HG03095 (cell line): ENCODE measurements around the gene IFNG-AS1.

Experiments
- ATAC-seq: cut with Tn5 transposase; IDR thresholded peaks from one replicate; pipeline ENCODE4 v1.9.1; 2021; ENCODE audit warnings: moderate library complexity; ENCODE audit not compliant: unreplicated experiment

IFNG-AS1 gene

DNA sequence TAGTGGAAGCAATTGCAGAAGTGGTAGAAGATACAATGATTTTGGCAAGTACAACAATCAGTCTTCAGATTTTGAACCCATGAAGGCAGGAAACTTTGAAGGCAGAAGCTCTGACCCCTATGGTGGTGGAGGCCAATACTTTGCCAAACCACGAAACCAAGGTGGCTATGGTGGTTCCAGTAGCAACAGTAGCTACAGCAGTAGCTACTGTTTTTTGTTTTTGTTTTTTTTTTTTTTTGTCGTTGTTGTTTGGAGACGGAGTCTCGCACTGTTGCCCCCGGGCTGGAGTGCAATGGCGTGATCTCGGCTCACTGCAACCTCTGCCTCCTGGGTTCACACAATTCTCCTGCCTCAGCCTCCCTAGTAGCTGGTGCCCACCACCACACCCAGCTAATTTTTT is 47.4 kb downstream of the IFNG-AS1 start:
- ATAC-seq = no peak

DNA sequence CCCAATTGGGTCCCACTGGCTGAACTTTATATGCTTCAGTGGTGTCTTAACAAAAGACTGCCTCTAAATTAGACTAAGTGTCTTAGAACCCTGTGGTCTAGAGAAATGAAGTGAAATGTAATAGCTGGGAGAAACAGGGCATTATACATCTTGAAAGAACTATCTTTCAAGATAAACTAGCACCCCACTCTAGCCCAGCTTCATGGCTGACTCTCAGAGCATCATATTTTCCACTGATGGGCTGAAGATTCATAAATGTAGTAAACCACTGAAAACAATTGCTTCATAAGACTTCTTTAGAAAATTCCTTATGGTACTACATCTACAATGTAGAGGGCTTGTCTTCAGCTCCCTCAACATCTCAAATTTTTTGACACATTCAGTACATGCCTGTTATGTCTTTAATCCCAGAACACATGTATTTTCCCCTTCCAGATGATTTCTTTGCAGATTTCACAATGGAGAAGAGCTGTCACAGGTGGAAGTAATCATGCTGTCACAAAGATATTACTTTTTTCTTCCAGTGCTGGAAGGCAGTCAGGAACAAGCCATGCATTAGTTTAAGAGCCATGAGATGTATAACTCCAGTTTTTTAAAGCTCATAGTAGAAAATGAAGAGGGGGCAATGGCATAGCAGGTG is 48.5 kb downstream of the IFNG-AS1 start:
- ATAC-seq = no peak

DNA sequence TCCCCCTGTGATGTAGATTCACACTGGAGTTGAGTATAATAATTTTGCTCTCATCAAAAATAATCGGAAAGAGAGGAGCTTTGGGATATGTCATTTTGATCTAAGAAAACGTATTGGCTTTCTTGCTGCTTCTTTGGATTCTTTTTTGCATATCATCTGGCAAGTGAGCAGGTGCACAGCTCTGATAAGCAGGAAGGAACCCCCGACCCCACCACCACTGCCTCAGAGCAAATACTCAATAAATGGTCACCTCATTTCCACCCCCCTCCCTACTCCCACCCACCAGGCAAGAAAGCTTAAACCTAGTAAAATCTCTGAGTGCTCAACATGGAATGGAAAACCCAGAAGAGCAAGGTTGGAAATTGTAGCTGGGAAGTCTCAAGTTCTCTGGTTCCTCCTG is 49.4 kb downstream of the IFNG-AS1 start:
- no peak for ATAC-seq

DNA sequence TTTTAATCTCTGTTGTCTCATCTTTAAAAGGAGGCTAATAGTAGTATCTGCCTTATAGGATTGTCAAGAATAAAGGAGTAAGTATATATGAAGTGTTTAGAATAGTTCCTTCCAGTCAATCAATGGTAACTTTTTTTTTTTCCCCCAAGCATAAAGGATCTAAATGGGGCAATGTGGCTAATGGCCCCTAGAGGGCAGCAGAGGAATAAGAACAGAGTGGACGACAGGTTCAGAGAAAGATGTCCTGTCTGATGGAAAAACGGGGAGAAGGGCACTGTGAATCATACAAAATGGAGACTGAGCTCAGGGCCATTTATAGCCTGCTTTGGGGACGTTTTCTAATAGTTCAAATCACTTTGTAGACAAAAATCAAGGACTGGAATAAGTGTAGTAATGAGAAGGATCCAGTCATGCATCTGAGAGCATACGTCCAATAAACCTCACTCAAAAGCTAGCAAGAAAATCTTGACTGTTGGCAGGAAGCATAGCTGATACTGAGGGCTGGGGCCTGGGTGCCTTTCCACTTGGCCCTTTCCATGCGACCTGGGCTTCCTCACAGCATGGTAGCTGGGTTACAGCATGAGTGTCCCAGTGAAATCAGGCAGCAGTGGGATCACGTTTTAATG is 51.3 kb downstream of the IFNG-AS1 start:
- peak; percentile 66 for ATAC-seq

DNA sequence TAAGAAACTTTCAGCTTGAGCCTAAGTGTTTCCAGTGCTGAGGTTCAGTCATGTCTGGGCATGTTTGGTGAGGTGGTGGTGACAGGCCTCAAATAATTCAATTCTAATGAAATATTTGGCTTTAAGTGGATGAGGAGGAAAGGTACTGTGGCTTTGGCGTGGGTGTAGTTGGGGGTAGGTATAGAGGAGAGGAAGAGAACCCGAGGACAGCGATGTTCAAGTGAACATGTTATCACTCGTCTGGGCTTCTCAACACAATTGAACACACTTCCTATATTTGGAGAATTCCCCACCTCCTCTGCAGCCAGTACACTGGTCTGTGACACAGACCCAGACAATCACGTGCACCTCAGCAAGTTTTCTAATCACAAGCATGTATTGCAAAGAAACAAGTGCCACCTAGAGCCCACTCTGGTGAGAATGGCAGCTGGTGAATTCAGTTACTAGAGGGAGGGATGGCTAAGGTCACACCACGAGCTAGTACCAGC is 53.0 kb downstream of the IFNG-AS1 start:
- peak; percentile 58 for ATAC-seq

DNA sequence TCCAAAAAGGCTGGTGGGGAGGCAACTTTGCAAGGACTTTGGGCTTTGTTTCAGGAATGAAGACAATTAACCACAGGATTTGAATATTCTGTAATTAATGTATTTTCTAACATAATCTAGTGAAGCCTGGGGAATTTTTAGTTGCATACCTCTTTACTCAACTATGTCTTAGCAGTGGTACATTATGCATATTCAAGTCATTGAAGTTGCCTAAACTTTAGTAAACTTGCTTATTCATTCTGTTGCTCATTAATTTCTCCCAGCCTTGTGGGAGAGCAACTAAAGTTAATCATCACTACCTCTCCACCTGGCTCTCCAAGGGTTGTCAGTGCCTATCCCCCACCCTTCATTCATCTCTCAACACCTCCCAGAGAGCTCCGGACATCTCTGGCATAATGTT is 54.2 kb downstream of the IFNG-AS1 start:
- no peak for ATAC-seq

DNA sequence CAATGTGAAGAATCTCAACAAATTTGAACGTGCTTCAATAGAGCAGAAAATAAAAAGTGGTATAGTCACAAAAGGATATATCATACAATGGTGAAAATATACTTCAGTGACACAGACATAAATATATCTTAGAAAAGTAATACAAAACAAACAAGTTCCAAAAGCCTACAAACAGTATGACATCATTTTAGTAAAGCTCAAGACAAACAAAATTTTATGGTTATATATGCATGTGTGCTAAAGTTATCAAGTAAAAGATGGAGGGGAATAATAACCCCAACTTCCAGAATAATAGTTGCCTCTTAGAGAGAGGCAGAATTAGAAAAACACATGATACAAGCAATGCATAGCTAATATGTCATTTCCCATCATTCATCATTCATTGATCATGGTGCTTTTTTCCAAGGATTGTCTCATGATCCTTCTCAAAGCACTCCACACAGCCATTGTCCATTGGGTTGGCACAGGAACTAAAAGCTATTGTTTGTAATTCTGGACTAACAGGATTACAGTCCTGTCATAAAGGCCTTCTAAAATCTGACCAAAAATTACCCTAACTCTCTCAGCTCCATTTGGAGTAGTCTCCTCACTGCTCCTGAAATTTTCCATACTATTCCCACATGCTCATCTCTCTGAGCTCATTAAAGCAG is 59.5 kb downstream of the IFNG-AS1 start:
- no peak for ATAC-seq

DNA sequence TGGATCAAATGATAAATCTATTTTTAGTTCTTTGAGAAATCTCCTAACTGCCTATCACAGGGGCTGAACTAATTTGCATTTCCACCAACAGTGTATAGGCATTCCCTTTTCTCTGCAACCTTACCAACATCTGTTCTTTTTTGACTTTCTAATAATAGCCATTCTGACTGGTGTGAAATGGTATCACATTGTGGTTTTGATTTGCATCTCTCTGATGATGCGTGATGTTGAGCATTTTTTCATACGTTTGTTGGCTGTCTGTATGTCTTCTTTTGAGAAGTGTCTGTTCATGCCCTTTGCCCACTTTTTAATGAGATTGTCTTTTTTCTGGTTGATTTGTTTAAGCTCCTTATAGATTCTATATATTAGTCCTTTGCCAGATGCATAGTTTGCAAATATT is 67.1 kb downstream of the IFNG-AS1 start:
- ATAC-seq = no peak

DNA sequence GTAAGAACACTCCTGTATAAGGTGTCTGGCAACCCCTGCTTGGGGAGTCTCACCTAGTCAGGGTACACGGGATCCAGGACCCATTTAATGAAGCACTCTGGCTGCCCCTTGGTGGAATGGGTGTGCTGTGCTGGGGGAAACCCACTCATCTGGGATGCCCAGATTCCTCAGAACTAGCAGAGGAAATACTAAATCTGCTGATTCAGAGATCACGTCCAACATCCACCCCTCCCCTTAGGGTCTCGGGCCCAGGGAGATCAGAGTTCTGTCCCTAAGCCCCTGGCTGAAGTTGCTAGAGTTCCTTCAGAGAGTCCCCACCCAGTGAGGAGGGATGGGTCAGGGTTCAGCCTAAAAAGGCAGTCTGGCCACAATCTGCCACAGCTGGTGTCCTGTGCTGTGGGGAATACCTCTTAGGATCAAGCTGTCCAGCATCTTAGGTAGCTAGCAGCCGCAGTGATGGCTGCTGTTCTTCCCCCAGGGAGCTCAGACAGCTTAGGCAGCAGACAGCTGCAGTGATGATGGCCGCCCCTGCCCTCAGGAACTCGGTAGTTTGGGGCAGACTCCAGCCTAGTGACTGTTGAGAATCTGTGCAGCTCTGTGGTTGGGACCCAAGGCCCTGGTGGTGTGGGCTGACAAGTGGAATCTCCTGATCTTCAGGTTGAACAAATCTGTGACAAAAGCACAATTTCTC is 74.8 kb downstream of the IFNG-AS1 start:
- ATAC-seq = no peak

DNA sequence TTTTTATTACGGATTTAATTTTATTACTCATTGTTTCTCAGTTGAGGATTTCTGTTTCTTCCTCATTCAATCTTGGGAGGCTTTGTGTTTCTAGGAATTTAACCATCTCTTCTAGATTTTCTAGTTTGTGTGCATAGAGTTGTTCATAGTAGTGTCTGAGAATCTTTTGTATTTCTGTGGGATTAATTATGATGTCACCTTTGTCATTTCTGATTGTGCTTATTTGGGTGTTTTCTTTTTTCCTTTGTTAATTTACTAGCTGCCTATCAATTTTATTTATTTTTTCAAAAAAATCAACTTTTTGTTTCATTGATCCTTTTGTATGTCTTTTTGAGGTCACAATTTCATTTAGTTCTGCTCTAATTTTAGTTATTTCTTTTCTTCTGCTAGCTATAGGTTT is 75.9 kb downstream of the IFNG-AS1 start:
- no peak for ATAC-seq

DNA sequence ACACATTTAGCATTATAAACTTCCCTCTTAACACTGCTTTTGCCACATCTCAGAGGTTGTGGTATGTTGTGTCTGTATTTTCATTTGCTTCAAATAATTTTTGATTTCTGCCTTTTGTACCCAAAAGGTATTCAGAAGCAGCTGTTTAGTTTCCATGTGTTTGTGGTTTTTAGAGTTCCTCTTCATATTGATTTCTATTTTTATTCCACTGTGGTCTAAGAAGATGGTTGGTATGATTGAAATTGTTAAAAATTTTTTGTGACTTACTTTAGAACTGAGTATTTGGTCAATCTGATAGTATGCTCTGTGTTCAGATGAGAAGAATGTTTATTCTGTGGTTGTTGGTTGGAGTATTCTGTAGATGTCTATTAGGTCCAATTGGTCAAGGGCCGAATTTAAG is 76.4 kb downstream of the IFNG-AS1 start:
- ATAC-seq = no peak

DNA sequence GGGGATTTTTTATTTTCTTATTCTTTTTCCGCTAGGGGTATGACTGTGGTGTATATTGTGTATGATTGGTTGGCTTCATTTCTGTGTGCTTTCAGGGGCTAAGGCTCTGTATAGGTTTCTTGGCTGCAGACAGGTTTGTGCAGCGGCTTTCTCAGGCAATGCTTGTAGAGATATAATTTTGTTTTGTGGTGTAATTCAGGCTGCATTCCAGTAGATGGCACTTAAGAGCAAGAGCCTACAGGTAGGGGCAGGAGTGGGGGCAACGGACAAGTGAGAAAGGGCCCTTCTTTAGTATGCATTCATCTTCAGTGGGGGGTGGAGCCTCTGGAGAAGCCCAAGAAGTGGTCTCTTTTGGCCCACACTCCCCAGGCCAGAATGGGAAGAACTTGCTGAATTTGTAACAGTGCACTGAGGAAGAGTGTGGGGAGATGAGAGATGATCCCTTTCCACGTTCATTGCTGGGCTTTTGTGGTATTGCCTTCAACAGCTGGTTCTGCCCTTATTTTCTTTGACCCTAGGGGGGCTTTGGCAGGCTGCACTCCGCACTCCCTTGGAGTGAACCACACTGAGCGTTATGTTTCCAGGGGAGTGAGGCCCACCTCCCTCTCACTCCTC is 78.6 kb downstream of the IFNG-AS1 start:
- no peak for ATAC-seq

DNA sequence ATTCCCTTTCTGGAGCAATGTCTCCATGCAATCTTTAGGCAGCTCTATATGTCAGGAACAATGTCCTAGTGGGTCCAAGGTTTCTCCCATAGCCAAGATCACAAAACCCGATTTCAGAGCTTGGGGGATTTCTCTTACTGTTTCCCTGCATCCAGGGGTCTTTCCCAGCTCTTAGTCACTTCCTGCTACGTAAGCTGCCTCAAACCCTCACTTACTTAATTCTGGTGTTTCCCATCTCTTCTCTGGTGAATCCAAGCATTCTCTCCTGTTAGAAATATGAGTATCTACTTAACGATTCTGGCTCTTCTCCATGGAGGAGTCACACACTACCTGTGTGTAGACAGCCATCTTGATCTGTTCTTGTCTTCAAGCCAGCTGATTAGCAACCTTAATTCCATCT is 80.0 kb downstream of the IFNG-AS1 start:
- no peak for ATAC-seq
